Thyroid gland (tissue), 4 donors: ENCODE results near the gene MEMO1.

ENCODE experiments used
- CTCF ChIP-seq, 6 experiments: fragments of 200-600 bp in 3 of 6; fragments of 450-650 bp in 3 of 6; sonication (generic) in 3 of 6; IDR thresholded peaks; one replicate each; pipeline ENCODE4 v1.5.1; 2016 to 2019; ENCODE audit warnings: antibody characterized with exemption in 6 of 6, mild to moderate bottlenecking in 2 of 6, inconsistent platforms in 1 of 6, moderate library complexity in 1 of 6
- POLR2A ChIP-seq, 2 donors: fragments of 450-650 bp; IDR thresholded peaks; one replicate each; pipeline ENCODE4 v1.6.1; 2017; ENCODE audit warnings: antibody characterized with exemption in 2 of 2, mild to moderate bottlenecking in 2 of 2, moderate library complexity in 1 of 2

DNA sequence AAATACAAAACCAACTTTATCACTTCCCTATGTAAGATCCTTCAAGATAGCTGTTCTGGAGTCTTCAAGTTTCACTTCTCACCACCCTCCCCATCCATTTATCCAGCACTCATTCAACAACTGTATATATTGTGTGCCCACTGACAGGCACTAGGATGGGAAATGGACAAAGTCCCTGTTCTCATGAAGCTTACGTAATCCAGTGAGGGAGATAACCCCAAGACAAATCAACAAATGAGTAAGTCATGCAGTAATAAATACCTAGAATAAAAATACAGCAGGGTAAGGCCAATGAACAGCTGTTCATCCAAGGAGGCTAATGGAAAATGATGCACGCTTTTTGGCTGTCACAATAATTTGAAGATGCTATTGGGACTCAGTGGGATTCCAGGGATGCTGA is 133.8 kb downstream of the MEMO1 start:
- TF ChIP-seq POLR2A (IDR thresholded peaks at IDR 0.05) (no peak), CTCF (IDR thresholded peaks at IDR 0.05) (no peak)
